T-helper 2 cell treated with Interferon-gamma antibody and Interleukin-4, amounts not matched to agents 100 ng/mL and 5 ng/mL, for 36 hours (primary cell): ENCODE data around the gene KIDINS220. TPM values are rescaled to one million over a fixed set of nuclear protein-coding genes. Genes with fewer than 3 reads are reported as not detected.
"Not testable (repeated sequence)": the region's sequence is repeated elsewhere in the genome, so short reads cannot be mapped to it uniquely, and the experiment has no call there.

Source experiments
- intact Hi-C: fragments of 100-400 bp; cut with micrococcal nuclease; formaldehyde crosslinking; loops from one replicate; pipeline ENCODE4 v1.15.1; 2023
- total RNA-seq: library from RNA; stranded (reverse); gene quantifications from 2 replicates; pipeline ENCODE4 v1.2.3, GENCODE V29; 2022

The KIDINS220 gene
- total RNA-seq, 1 donor from 2014 or later = 31.3 TPM

- intact Hi-C loops = no loop called here
Observed at GRCh38 chr2:8754106-8754776, 83.2 kb downstream of the KIDINS220 start.

- intact Hi-C loops = no loop called here
Observed at GRCh38 chr2:8753609-8754008, 83.8 kb downstream of the KIDINS220 start.

- intact Hi-C loops = no loop called here
Observed at GRCh38 chr2:8752385-8752784, 85.0 kb downstream of the KIDINS220 start.

- intact Hi-C loops = no loop called here
Observed at GRCh38 chr2:8750221-8750620, 87.2 kb downstream of the KIDINS220 start.

GRCh38 chr2:8743261-8743660 is 94.2 kb downstream of the KIDINS220 start:
- intact Hi-C loops = no loop called here

GRCh38 chr2:8740136-8740535 is 97.3 kb downstream of the KIDINS220 start:
- intact Hi-C loops = no loop called here

- intact Hi-C loops = no loop called here
Observed at GRCh38 chr2:8737571-8738175, 99.7 kb downstream of the KIDINS220 start.

GRCh38 chr2:8732601-8733000 is 104.8 kb downstream of the KIDINS220 start:
- intact Hi-C loops = no loop called here

- intact Hi-C loops = no loop called here
Observed at GRCh38 chr2:8729939-8730338, 107.5 kb downstream of the KIDINS220 start.

GRCh38 chr2:8729101-8729500 is 108.3 kb downstream of the KIDINS220 start:
- intact Hi-C loops = not testable (repeated sequence)

- intact Hi-C loops = no loop called here
Observed at GRCh38 chr2:8728305-8729015, 109.0 kb downstream of the KIDINS220 start.

GRCh38 chr2:8725838-8726237 is 111.6 kb downstream of the KIDINS220 start:
- intact Hi-C loops = no loop called here

GRCh38 chr2:8722986-8723385 is 114.4 kb downstream of the KIDINS220 start:
- intact Hi-C loops = no loop called here

GRCh38 chr2:8721410-8721809 is 116.0 kb downstream of the KIDINS220 start:
- intact Hi-C loops = no loop called here

GRCh38 chr2:8720741-8721140 is 116.7 kb downstream of the KIDINS220 start:
- intact Hi-C loops = no loop called here

- intact Hi-C loops = no loop called here
Observed at GRCh38 chr2:8719528-8719927, 117.9 kb downstream of the KIDINS220 start.

- intact Hi-C loops = no loop called here
Observed at GRCh38 chr2:8714971-8715370, 122.4 kb downstream of the KIDINS220 start.

- intact Hi-C loops = no loop called here
Observed at GRCh38 chr2:8714283-8714682, 123.1 kb downstream of the KIDINS220 start.

- intact Hi-C loops = no loop called here
Observed at GRCh38 chr2:8710951-8711350, 126.5 kb downstream of the KIDINS220 start.

- intact Hi-C loops = no loop called here
Observed at GRCh38 chr2:8709611-8710010, 127.8 kb downstream of the KIDINS220 start.

GRCh38 chr2:8704906-8705305 is 132.5 kb downstream of the KIDINS220 start:
- intact Hi-C loops = no loop called here

GRCh38 chr2:8701681-8702379 is 135.6 kb downstream of the KIDINS220 start:
- intact Hi-C loops = no loop called here
